Stromal cell of bone marrow (primary cell): Measurements from ENCODE around the gene TCF7.
A peak's percentile ranks its signal among the peaks of the same experiment; 100 is the strongest.
"Not testable (repeated sequence)": the region's sequence is repeated elsewhere in the genome, so short reads cannot be mapped to it uniquely, and the experiment has no call there.

ENCODE experiments used
- DNase-seq: peaks from one replicate; pipeline ENCODE4 v3.0.0-alpha.2; 2012; ENCODE audit warnings: low read depth

The TCF7 gene

GRCh38 chr5:134145041-134145757 is 30.7 kb downstream of the TCF7 start:
- DNase-seq = no peak

DNA sequence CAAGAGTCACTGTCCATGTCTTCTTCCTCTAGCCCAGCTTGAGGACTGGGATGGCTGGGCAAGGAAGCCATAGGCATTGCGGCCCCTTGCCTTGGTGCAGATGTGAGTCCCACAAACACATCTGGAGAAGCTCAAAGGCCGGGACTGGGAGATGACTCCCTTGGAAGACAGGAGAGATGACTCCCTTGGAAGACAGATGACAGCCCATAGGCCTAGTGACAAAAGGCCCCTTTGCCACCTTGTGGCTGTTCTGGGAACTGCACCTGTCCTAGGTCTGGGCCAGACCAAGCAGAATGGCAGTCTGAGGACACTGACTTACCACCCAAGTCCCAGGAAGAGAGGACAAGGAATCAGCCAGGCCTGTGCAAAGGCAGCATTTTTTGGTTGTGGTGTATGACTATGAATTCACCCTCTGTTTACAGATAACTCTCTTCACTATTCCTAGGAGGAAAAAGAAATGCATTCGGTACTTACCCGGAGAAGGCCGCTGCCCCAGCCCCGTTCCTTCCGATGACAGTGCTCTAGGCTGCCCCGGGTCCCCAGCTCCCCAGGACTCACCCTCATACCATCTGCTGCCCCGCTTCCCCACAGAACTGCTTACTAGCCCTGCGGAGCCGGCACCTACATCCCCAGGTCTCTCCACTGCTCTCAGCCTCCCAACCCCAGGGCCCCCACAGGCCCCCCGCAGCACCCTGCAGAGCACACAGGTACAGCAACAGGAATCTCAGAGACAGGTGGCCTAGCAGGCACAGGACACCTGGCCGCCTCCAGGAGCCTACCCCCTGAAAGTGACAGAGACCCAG is 31.5 kb downstream of the TCF7 start:
- DNase-seq = no peak

GRCh38 chr5:134146651-134147518 is 32.4 kb downstream of the TCF7 start:
- DNase-seq = no peak

- DNase-seq = no peak
Observed at GRCh38 chr5:134148316-134148715, 33.8 kb downstream of the TCF7 start.

- DNase-seq = no peak
Observed at GRCh38 chr5:134148986-134149539, 34.6 kb downstream of the TCF7 start.

- no peak for DNase-seq
Observed at GRCh38 chr5:134149571-134150303, 35.3 kb downstream of the TCF7 start.

DNA sequence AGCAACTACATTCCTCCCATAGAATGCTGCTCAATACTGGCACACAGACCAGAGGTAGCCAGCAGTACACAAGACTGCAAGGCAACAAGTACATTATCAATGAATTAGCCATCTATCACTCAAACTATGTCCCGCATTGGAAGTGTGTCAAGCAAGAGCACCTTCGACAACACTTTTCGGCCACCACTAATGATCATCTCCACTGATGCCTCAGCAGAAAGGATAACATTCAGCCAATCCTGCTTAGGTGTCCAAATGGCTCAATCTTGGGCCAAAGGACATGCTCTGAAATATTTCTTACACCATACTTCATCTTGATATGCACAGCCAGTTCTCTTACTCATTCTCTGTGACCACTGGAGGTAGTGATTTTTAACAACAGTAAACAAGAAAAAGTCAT is 37.2 kb downstream of the TCF7 start:
- DNase-seq = no peak

GRCh38 chr5:134152173-134152832 is 37.8 kb downstream of the TCF7 start:
- not testable (repeated sequence) for DNase-seq

- DNase-seq = no peak
Observed at GRCh38 chr5:134153241-134153640, 38.8 kb downstream of the TCF7 start.

- DNase-seq = no peak
Observed at GRCh38 chr5:134153657-134154056, 39.2 kb downstream of the TCF7 start.

GRCh38 chr5:134161513-134162395 is 47.3 kb downstream of the TCF7 start:
- DNase-seq = no peak

GRCh38 chr5:134162592-134162991 is 48.1 kb downstream of the TCF7 start:
- DNase-seq = no peak

DNA sequence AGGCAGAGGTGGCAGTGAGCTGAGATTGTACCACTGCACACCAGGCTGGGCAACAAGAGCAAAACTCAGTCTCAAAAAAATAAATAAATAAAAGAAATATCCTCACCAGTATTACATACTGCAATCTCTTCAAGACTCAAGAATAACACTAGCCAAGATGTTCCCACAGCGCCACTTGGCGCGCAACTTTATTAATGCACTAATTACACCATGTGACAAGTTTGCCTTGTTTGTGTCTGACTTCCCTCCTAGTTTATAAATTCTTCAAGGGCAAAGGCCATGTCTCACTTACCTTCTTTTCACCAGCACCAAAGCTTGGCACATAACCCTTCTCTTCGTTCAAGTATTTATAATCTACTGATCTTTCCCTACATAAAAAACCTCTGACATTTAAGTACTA is 57.5 kb downstream of the TCF7 start:
- no peak for DNase-seq

- no peak for DNase-seq
Observed at GRCh38 chr5:134174841-134175839, 60.7 kb downstream of the TCF7 start.

DNA sequence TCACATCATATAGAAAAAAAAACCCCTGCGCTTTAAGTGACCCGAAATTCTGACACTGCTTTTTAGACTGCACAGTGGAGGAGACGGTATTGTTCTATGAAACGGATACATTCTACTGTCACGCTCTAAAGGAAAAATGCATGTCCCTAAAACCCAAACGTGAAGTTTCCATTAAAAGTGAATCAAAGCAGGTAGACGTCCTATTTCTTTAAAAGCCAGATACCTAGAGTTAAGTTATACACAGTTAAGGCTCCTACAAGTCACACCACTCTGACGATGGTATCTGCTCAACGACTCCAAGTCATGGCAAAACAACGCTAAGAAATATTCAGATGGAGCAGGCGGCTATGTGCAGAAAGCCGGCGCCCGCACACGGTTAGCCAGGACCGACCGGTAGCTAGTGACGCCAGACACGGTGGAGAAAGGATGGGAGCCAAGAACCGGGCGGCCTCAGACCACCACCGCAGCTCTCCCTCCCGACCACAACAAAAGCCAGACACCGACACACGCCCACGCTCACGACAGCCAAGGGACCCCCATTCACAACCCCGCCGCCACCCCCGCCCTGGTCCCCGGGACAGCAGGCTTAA is 61.5 kb downstream of the TCF7 start:
- no peak for DNase-seq

GRCh38 chr5:134176511-134177368 is 62.3 kb downstream of the TCF7 start, which contains the start of gene SKP1:
Gene SKP1, minus strand, starts transcription at chr5:134176950. Its CDS starts 2,928 bp downstream, at chr5:134174022.
- DNase-seq = peak; percentile 61
